ENCODE results near the gene MBP. TPM values are rescaled to one million over a fixed set of nuclear protein-coding genes. Genes with fewer than 3 reads are reported as not detected.

The MBP gene
- polyA plus RNA-seq, 1 donor from 2014 or later: 3.3 TPM

- H4K20me1 ChIP-seq (ENCODE audit: insufficient read depth): no peaks in the 10 kb centered on the region
- no peaks in the 10 kb centered on the region for H3K79me2 ChIP-seq (replicated peaks; ENCODE audit: insufficient read depth, low read length)
- H3K9me3 ChIP-seq (ENCODE audit: low read length): no peaks in the 10 kb centered on the region
- no peaks in the 10 kb centered on the region for H3F3A ChIP-seq (ENCODE audit: insufficient read depth, low read length, poor library complexity, severe bottlenecking)
- H3K9me2 ChIP-seq (ENCODE audit: insufficient read depth, low read length): no peaks in the 10 kb centered on the region
- no peak overlapping the region for H3K9ac ChIP-seq (ENCODE audit: low read length)
- H2AFZ ChIP-seq (ENCODE audit: low read depth, low read length): no peak overlapping the region
- H3K27me3 ChIP-seq (ENCODE audit: insufficient read depth, low read depth, low read length): no peaks in the 10 kb centered on the region
- H3K36me3 ChIP-seq (ENCODE audit: insufficient read depth, low read length): no peaks in the 10 kb centered on the region
- TF ChIP-seq RAD21 (conservative IDR thresholded peaks at IDR 0.05): no peak
- no peak for TF ChIP-seq CTCF (IDR thresholded peaks at IDR 0.05; ENCODE audit: poor library complexity, severe bottlenecking)
- TF ChIP-seq EP300 (conservative IDR thresholded peaks at IDR 0.05; ENCODE audit: poor library complexity, severe bottlenecking): no peak
- H3K4me3 ChIP-seq (ENCODE audit: low read length): no peak overlapping the region
- no peak overlapping the region for H3K4me2 ChIP-seq (ENCODE audit: low read length)
- no peak overlapping the region for H3K27ac ChIP-seq (ENCODE audit: low read length)
These were observed 85.6 kb downstream of the MBP start for GRCh38 chr18:77046994-77047393.

- Histone ChIP-seq H3K9me2 (ENCODE audit: insufficient read depth, low read length) (no peaks in the 10 kb centered on the region), H3K27me3 (ENCODE audit: insufficient read depth, low read depth, low read length) (no peaks in the 10 kb centered on the region), H3K9me3 (ENCODE audit: low read length) (no peaks in the 10 kb centered on the region), H3F3A (ENCODE audit: insufficient read depth, low read length, poor library complexity, severe bottlenecking) (no peaks in the 10 kb centered on the region), H2AFZ (ENCODE audit: low read depth, low read length) (no peak overlapping the region), H3K27ac (ENCODE audit: low read length) (no peak overlapping the region), H3K4me3 (ENCODE audit: low read length) (no peak overlapping the region), H3K36me3 (ENCODE audit: insufficient read depth, low read length) (no peaks in the 10 kb centered on the region), H3K4me2 (ENCODE audit: low read length) (no peak overlapping the region), H4K20me1 (ENCODE audit: insufficient read depth) (no peaks in the 10 kb centered on the region), H3K79me2 (replicated peaks; ENCODE audit: insufficient read depth, low read length) (no peaks in the 10 kb centered on the region), H3K9ac (ENCODE audit: low read length) (no peak overlapping the region)
- TF ChIP-seq RAD21 (conservative IDR thresholded peaks at IDR 0.05) (no peak), TAF1 (IDR thresholded peaks at IDR 0.05; ENCODE audit: low read depth) (no peak), EZH2 (IDR thresholded peaks at IDR 0.05; ENCODE audit: borderline replicate concordance, insufficient read depth, low read length, poor library complexity, severe bottlenecking) (no peak), MXI1 (conservative IDR thresholded peaks at IDR 0.05; ENCODE audit: poor library complexity, severe bottlenecking) (no peak), EP300 (conservative IDR thresholded peaks at IDR 0.05; ENCODE audit: poor library complexity, severe bottlenecking) (no peak), REST (IDR thresholded peaks at IDR 0.05; ENCODE audit: borderline replicate concordance) (no peak), SMC3 (conservative IDR thresholded peaks at IDR 0.05; ENCODE audit: poor library complexity) (no peak), POLR2AphosphoS5 (IDR thresholded peaks at IDR 0.05) (no peak), CTCF (IDR thresholded peaks at IDR 0.05; ENCODE audit: poor library complexity, severe bottlenecking) (no peak)
These were observed 86.2 kb downstream of the MBP start for GRCh38 chr18:77046409-77046808.

All from neural cell (in vitro differentiated cells).